Astrocyte (in vitro differentiated cells and primary cell): Measurements from ENCODE around the gene MTMR12. TPM values are rescaled to one million over a fixed set of nuclear protein-coding genes. Genes with fewer than 3 reads are reported as not detected.

Experiments
- DNase-seq: peaks from one replicate; pipeline ENCODE4 v3.0.0-alpha.2; 2010; ENCODE audit warnings: low read depth
- FAIRE-seq: peaks from 2 replicates; lab custom pipeline; 2011; peaks lifted over from hg19 to GRCh38; lab: Jason Lieb, UNC
- H2AFZ ChIP-seq: 2 replicates; pipeline ENCODE4 v1.6.0; 2012; ENCODE audit warnings: low read depth, low read length, inconsistent platforms
- H3K27ac ChIP-seq: 2 replicates; pipeline ENCODE4 v1.5.1; 2011; ENCODE audit warnings: low read depth, low read length, inconsistent platforms
- H3K27me3 ChIP-seq: 2 replicates; pipeline ENCODE4 v1.6.0; 2011; ENCODE audit warnings: low read length, inconsistent platforms; ENCODE audit not compliant: insufficient read depth
- H3K36me3 ChIP-seq: 2 replicates; pipeline ENCODE4 v1.5.1; 2011; ENCODE audit warnings: low read length, inconsistent platforms; ENCODE audit not compliant: insufficient read depth
- H3K4me1 ChIP-seq: 2 replicates; pipeline ENCODE4 v1.5.1; 2011; ENCODE audit warnings: low read length, inconsistent platforms; ENCODE audit not compliant: insufficient read depth
- H3K4me2 ChIP-seq: 2 replicates; pipeline ENCODE4 v1.6.0; 2012; ENCODE audit warnings: low read length, inconsistent platforms
- H3K4me3 ChIP-seq: 2 replicates; pipeline ENCODE4 v1.5.1; 2011; ENCODE audit warnings: low read depth, mild to moderate bottlenecking, low read length, inconsistent platforms; ENCODE audit not compliant: insufficient read depth
- H3K79me2 ChIP-seq: 2 replicates; pipeline ENCODE4 v1.6.0; 2012; ENCODE audit warnings: mild to moderate bottlenecking, low read length, inconsistent platforms; ENCODE audit not compliant: insufficient read depth
- H3K9ac ChIP-seq: 2 replicates; pipeline ENCODE4 v1.6.0; 2012; ENCODE audit warnings: mild to moderate bottlenecking, low read length, inconsistent platforms
- H3K9me3 ChIP-seq: 2 replicates; pipeline ENCODE4 v1.5.1; 2012; ENCODE audit warnings: low read depth, mild to moderate bottlenecking, low read length, inconsistent platforms; ENCODE audit not compliant: insufficient read depth
- H4K20me1 ChIP-seq: 2 replicates; pipeline ENCODE4 v1.6.0; 2012; ENCODE audit warnings: low read length, inconsistent platforms; ENCODE audit not compliant: insufficient read depth
- H3K27ac Mint-ChIP-seq: one replicate; pipeline ENCODE4 v1.8.0; 2021; ENCODE audit warnings: mild to moderate bottlenecking, mixed read lengths; ENCODE audit not compliant: unreplicated experiment
- H3K27me3 Mint-ChIP-seq: one replicate; pipeline ENCODE4 v1.8.0; 2021; ENCODE audit warnings: low read depth, mixed read lengths; ENCODE audit not compliant: unreplicated experiment
- H3K36me3 Mint-ChIP-seq: one replicate; pipeline ENCODE4 v1.8.0; 2021; ENCODE audit warnings: low read depth, mixed read lengths; ENCODE audit not compliant: unreplicated experiment
- H3K4me1 Mint-ChIP-seq: one replicate; pipeline ENCODE4 v1.8.0; 2021; ENCODE audit warnings: low read depth, mixed read lengths; ENCODE audit not compliant: unreplicated experiment
- H3K4me3 Mint-ChIP-seq: one replicate; pipeline ENCODE4 v1.8.0; 2021; ENCODE audit warnings: mild to moderate bottlenecking, moderate library complexity, mixed read lengths; ENCODE audit not compliant: unreplicated experiment
- H3K9me3 Mint-ChIP-seq: one replicate; pipeline ENCODE4 v1.8.0; 2021; ENCODE audit warnings: mild to moderate bottlenecking, mixed read lengths; ENCODE audit not compliant: unreplicated experiment
- CTCF ChIP-seq: IDR thresholded peaks from 2 replicates; pipeline ENCODE4 v1.5.1; 2011; ENCODE audit warnings: low read depth, mild to moderate bottlenecking, inconsistent platforms, low read length, moderate library complexity; ENCODE audit not compliant: insufficient read depth
- EZH2 ChIP-seq: IDR thresholded peaks from 2 replicates; pipeline ENCODE4 v1.6.1; 2012; ENCODE audit warnings: mild to moderate bottlenecking, low read length, inconsistent platforms; ENCODE audit not compliant: insufficient read depth
- total RNA-seq: library from RNA; stranded (reverse); gene quantifications from 2 replicates; pipeline ENCODE4 v1.2.1, GENCODE V29; 2021

MTMR12 gene
- total RNA-seq, 1 donor from 2014 or later: 23.1 TPM

DNA sequence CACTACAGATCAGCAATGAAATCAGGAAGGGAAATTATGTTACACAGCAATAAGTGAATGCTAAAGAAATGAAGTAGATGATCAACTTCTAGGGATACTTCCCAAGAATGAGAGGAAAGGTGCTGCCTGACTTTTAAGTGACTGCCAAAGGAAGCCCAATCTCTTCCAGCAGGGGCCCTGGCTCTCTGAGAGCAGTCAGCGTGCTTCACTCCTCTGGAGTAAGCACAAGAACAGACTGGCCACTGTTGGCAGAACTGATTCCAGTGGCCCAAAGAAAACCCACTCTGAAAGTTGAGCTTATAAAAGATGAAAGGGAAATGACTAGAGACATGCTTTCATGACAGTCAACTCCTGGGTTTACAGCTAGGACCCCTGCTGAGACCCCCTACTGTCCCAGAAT is 41.8 kb downstream of the MTMR12 start:
- Histone ChIP-seq H3K9ac (no peak overlapping the region), H3K79me2 (no peaks in the 10 kb centered on the region), H3K9me3 (no peaks in the 10 kb centered on the region), H3K4me1 (peaks cover 12% of the 10 kb centered on the region), H3K36me3 (peaks cover 17% of the 10 kb centered on the region), H3K27ac (no peak overlapping the region), H2AFZ (no peak overlapping the region), H3K27me3 (no peaks in the 10 kb centered on the region), H3K4me2 (no peak overlapping the region), H3K4me3 (no peak overlapping the region), H4K20me1 (no peaks in the 10 kb centered on the region)
- no peaks in the 10 kb centered on the region for H3K27me3 Mint-ChIP-seq
- TF ChIP-seq EZH2 (no peak), CTCF (no peak)
- FAIRE-seq (no peak), DNase-seq (no peak)
- no peaks in the 10 kb centered on the region for H3K9me3 Mint-ChIP-seq
- peaks cover 16% of the 10 kb centered on the region for H3K36me3 Mint-ChIP-seq
- no peak overlapping the region for H3K27ac Mint-ChIP-seq
- H3K4me3 Mint-ChIP-seq: no peak overlapping the region
- H3K4me1 Mint-ChIP-seq: peaks cover 29% of the 10 kb centered on the region

DNA sequence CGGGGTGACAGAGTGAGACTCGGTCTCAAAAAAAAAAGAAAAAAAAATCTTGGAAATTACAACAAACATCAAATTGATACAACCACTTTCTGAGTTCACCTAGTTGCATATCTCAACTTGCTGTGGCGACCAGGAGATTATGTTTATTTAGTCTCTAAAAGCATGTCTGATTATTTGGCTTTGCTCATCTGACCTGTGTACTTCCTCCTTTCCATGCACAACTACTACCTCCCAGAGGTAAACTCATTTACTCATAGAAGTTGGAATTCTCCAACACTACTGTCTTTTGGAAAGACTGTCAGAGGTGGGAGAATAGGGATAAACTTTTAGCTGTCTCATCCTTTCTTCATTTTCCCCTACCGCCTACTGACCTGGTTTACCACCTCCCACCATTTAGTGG is 42.6 kb downstream of the MTMR12 start:
- H3K79me2 ChIP-seq: no peaks in the 10 kb centered on the region
- no peak overlapping the region for H3K27ac ChIP-seq
- H3K27ac Mint-ChIP-seq: no peak overlapping the region
- no peak for TF ChIP-seq CTCF
- TF ChIP-seq EZH2: no peak
- FAIRE-seq (no peak), DNase-seq (no peak)
- H2AFZ ChIP-seq: no peak overlapping the region
- H3K36me3 Mint-ChIP-seq: peaks cover 19% of the 10 kb centered on the region
- no peaks in the 10 kb centered on the region for H3K9me3 Mint-ChIP-seq
- H3K4me3 Mint-ChIP-seq: no peak overlapping the region
- no peak overlapping the region for H3K4me2 ChIP-seq
- H3K9ac ChIP-seq: no peak overlapping the region
- H3K27me3 ChIP-seq: no peaks in the 10 kb centered on the region
- H3K27me3 Mint-ChIP-seq: no peaks in the 10 kb centered on the region
- peaks cover 22% of the 10 kb centered on the region for H3K4me1 Mint-ChIP-seq
- H3K9me3 ChIP-seq: no peaks in the 10 kb centered on the region
- no peaks in the 10 kb centered on the region for H4K20me1 ChIP-seq
- H3K36me3 ChIP-seq: peaks cover 17% of the 10 kb centered on the region
- no peak overlapping the region for H3K4me3 ChIP-seq
- peaks cover 11% of the 10 kb centered on the region for H3K4me1 ChIP-seq

DNA sequence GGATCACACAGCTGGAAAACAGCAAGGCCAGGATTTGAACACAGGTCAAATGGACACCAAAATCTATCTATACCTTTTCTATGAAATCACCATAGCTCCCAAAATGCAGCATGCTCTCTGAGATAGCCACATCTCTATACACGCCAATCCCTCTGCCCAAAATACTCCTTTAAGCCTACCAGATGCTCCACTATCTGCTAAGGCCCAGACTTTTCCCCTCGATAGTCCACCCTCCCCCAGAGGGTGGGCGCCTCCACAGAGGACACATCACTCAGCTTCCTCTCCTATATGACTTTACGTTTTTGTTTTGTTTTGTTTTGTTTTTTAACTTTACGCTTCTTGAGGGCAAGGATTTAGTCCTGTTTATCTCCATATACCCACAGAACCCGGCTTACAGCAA is 46.8 kb downstream of the MTMR12 start:
- TF ChIP-seq EZH2 (no peak), CTCF (no peak)
- Histone ChIP-seq H3K27ac (no peak overlapping the region), H3K4me2 (no peak overlapping the region), H3K27me3 (no peaks in the 10 kb centered on the region), H4K20me1 (no peaks in the 10 kb centered on the region), H3K4me1 (no peaks in the 10 kb centered on the region), H3K9me3 (no peaks in the 10 kb centered on the region), H3K4me3 (no peak overlapping the region), H3K79me2 (no peaks in the 10 kb centered on the region), H2AFZ (no peak overlapping the region), H3K9ac (no peak overlapping the region), H3K36me3 (peaks cover 27% of the 10 kb centered on the region)
- FAIRE-seq (no peak), DNase-seq (no peak)
- Mint-ChIP-seq H3K4me3 (no peak overlapping the region), H3K9me3 (no peaks in the 10 kb centered on the region), H3K27ac (no peak overlapping the region), H3K4me1 (no peaks in the 10 kb centered on the region), H3K36me3 (peaks cover 23% of the 10 kb centered on the region), H3K27me3 (no peaks in the 10 kb centered on the region)
